Small intestine (tissue), 7 donors: ENCODE measurements around the gene SLC9A9. TPM values are rescaled to one million over a fixed set of nuclear protein-coding genes. Genes with fewer than 3 reads are reported as not detected.

ENCODE experiments used
- DNase-seq, 2 donors: peaks; one replicate each; pipeline versions ENCODE4 v3.0.0 to v3.0.0-alpha.2; 2013
- FAIRE-seq: peaks from 2 replicates; lab custom pipeline; 2012; peaks lifted over from hg19 to GRCh38; lab: Jason Lieb, UNC
- H3K27ac ChIP-seq, 3 donors: one replicate each; pipeline ENCODE4 v1.5.1; 2013; ENCODE audit warnings: low read length in 2 of 3, mild to moderate bottlenecking in 2 of 3, control low read depth in 1 of 3, inconsistent platforms in 1 of 3, low read depth in 1 of 3, moderate library complexity in 1 of 3
- H3K27me3 ChIP-seq, 3 donors: one replicate each; pipeline ENCODE4 v1.6.1; 2013; ENCODE audit warnings: low read length in 3 of 3, inconsistent platforms in 1 of 3; ENCODE audit not compliant: control insufficient read depth in 3 of 3, insufficient read depth in 3 of 3
- H3K36me3 ChIP-seq, 3 donors: one replicate each; pipeline ENCODE4 v1.6.1; 2013; ENCODE audit warnings: low read length in 3 of 3, inconsistent platforms in 1 of 3, low read depth in 1 of 3, mild to moderate bottlenecking in 1 of 3, moderate library complexity in 1 of 3; ENCODE audit not compliant: control insufficient read depth in 3 of 3, insufficient read depth in 2 of 3
- H3K4me1 ChIP-seq, 3 donors: one replicate each; pipeline ENCODE4 v1.6.1; 2013; ENCODE audit warnings: low read length in 2 of 3, inconsistent platforms in 1 of 3, low read depth in 1 of 3, mild to moderate bottlenecking in 1 of 3, moderate library complexity in 1 of 3; ENCODE audit not compliant: control insufficient read depth in 3 of 3, insufficient read depth in 2 of 3
- H3K4me3 ChIP-seq, 3 donors: one replicate each; pipeline ENCODE4 v1.5.1; 2013; ENCODE audit warnings: low read length in 3 of 3, control low read depth in 1 of 3, inconsistent platforms in 1 of 3, low read depth in 1 of 3, mild to moderate bottlenecking in 1 of 3, moderate library complexity in 1 of 3
- H3K9me3 ChIP-seq, 2 donors: one replicate each; pipeline ENCODE4 v1.6.1; 2013; ENCODE audit warnings: low read depth in 1 of 2, low read length in 1 of 2; ENCODE audit not compliant: control insufficient read depth in 2 of 2, insufficient read depth in 1 of 2
- WGBS, 3 donors: extraction: QIAGEN DNeasy Blood & Tissue Kit; methylation state at CpG; one replicate each; pipeline ENCODE4 v1.1.7; 2013; 5-methylcytosine and 5-hydroxymethylcytosine counted together
- polyA plus RNA-seq, 4 donors: library from polyadenylated mRNA; stranded (reverse) in 3 of 4; unstranded in 1 of 4; fragments of 200-250 nt in 3 of 4; fragments of 120-200 nt in 1 of 4; gene quantifications; one replicate each; pipeline versions ENCODE4 v1.2.1 to v1.2.3, GENCODE V29; 2013
- donor health status: healthy with polysubstance abuse.
- donor health status: control.
- donor health status: control.
- donor health status: Bipolar disorder and iron deficiency.
- donor health status: healthy.

The SLC9A9 gene
- polyA plus RNA-seq, 4 donors, result 1.4 to 4.6 (median 4.1) TPM; not detected in 1

- H3K27me3 ChIP-seq, result no peaks in the 10 kb centered on the region
- no peaks in the 10 kb centered on the region for H3K36me3 ChIP-seq
- WGBS, 3 donors, result 82 to 93% (median 85%) methylated on average over 5 of the region's 5 CpGs
- no peak overlapping the region for H3K27ac ChIP-seq
- H3K4me1 ChIP-seq, result peaks cover 0 to 4% (median 0%) of the 10 kb centered on the region in 3 donors
- H3K9me3 ChIP-seq, result no peaks in the 10 kb centered on the region
- no peak for DNase-seq
- no peak overlapping the region for H3K4me3 ChIP-seq
- no peak for FAIRE-seq
These were observed 519.8 kb downstream of the SLC9A9 start for GRCh38 chr3:143328451-143328850.

- no peaks in the 10 kb centered on the region for H3K9me3 ChIP-seq
- WGBS, 3 donors, result 82 to 90% (median 87%) methylated on average over 1 of the region's 1 CpG
- FAIRE-seq, result no peak
These were observed 521.1 kb downstream of the SLC9A9 start for GRCh38 chr3:143326983-143327778.

GRCh38 chr3:143321058-143321769 lies 527.1 kb downstream of the SLC9A9 start:
- no peaks in the 10 kb centered on the region for H3K9me3 ChIP-seq
- no peak overlapping the region for H3K27ac ChIP-seq
- WGBS, 3 donors, result 71 to 79% (median 78%) methylated on average over 5 of the region's 5 CpGs
- no peak overlapping the region for H3K4me3 ChIP-seq
- no peaks in the 10 kb centered on the region for H3K4me1 ChIP-seq
- H3K27me3 ChIP-seq, result no peaks in the 10 kb centered on the region
- no peak for FAIRE-seq
- no peak for DNase-seq
- H3K36me3 ChIP-seq, result no peaks in the 10 kb centered on the region

More at GRCh38 chr3:143326983-143327778, 521.1 kb downstream of the SLC9A9 start:
- H3K27me3 ChIP-seq, result no peaks in the 10 kb centered on the region
- H3K4me1 ChIP-seq, result peaks cover 0 to 4% (median 0%) of the 10 kb centered on the region in 3 donors
- DNase-seq, result no peak
- no peaks in the 10 kb centered on the region for H3K36me3 ChIP-seq
- H3K27ac ChIP-seq, result no peak overlapping the region
- H3K4me3 ChIP-seq, result no peak overlapping the region

GRCh38 chr3:143315766-143316165 lies 532.5 kb downstream of the SLC9A9 start:
- Histone ChIP-seq H3K27ac (no peak overlapping the region), H3K9me3 (no peaks in the 10 kb centered on the region), H3K4me3 (no peak overlapping the region), H3K27me3 (no peaks in the 10 kb centered on the region), H3K36me3 (no peaks in the 10 kb centered on the region), H3K4me1 (no peaks in the 10 kb centered on the region)
- no peak for FAIRE-seq
- WGBS, 3 donors, result 88 to 89% (median 88%) methylated on average over 5 of the region's 5 CpGs
- no peak for DNase-seq

- no peaks in the 10 kb centered on the region for H3K36me3 ChIP-seq
- no peaks in the 10 kb centered on the region for H3K4me1 ChIP-seq
- DNase-seq (no peak), FAIRE-seq (no peak)
- H3K27ac ChIP-seq, result no peak overlapping the region
- 71 to 83% (median 78%) methylated on average over 9 of the region's 9 CpGs for WGBS, 3 donors
- H3K4me3 ChIP-seq, result no peak overlapping the region
- H3K27me3 ChIP-seq, result no peaks in the 10 kb centered on the region
- no peaks in the 10 kb centered on the region for H3K9me3 ChIP-seq
These were observed 533.8 kb downstream of the SLC9A9 start for GRCh38 chr3:143314251-143315093.

GRCh38 chr3:143313893-143314188 lies 534.4 kb downstream of the SLC9A9 start:
- H3K36me3 ChIP-seq, result no peaks in the 10 kb centered on the region
- H3K27ac ChIP-seq, result no peak overlapping the region
- FAIRE-seq, result no peak
- no peak for DNase-seq
- no peak overlapping the region for H3K4me3 ChIP-seq
- no peaks in the 10 kb centered on the region for H3K27me3 ChIP-seq
- no peaks in the 10 kb centered on the region for H3K4me1 ChIP-seq
- H3K9me3 ChIP-seq, result no peaks in the 10 kb centered on the region
- WGBS, 3 donors, result 87 to 93% (median 92%) methylated on average over 2 of the region's 2 CpGs

- Histone ChIP-seq H3K27ac (no peak overlapping the region), H3K4me1 (no peaks in the 10 kb centered on the region), H3K4me3 (no peak overlapping the region), H3K9me3 (no peaks in the 10 kb centered on the region), H3K36me3 (no peaks in the 10 kb centered on the region), H3K27me3 (no peaks in the 10 kb centered on the region)
- FAIRE-seq (no peak), DNase-seq (no peak)
- 87 to 91% (median 89%) methylated on average over 6 of the region's 6 CpGs for WGBS, 3 donors
These were observed 535.0 kb downstream of the SLC9A9 start for GRCh38 chr3:143313025-143313892.
